K562 (cell line): ENCODE data around the gene DCAF17. TPM values are rescaled to one million over a fixed set of nuclear protein-coding genes. Genes with fewer than 3 reads are reported as not detected.

Experiments used
- ARID1B ChIP-seq: fragments of 450-650 bp; IDR thresholded peaks from 2 replicates; pipeline ENCODE4 v1.6.1; 2016; ENCODE audit warnings: antibody characterized with exemption, mild to moderate bottlenecking, inconsistent platforms
- BRF1 ChIP-seq: IDR thresholded peaks from 3 replicates; pipeline ENCODE4 v1.6.1; 2011; ENCODE audit warnings: borderline replicate concordance, mild to moderate bottlenecking; ENCODE audit not compliant: insufficient read length; ENCODE audit errors: extremely low read depth
- CBX8 ChIP-seq: fragments of 200-600 bp; sonication (generic); IDR thresholded peaks from 2 replicates; pipeline ENCODE4 v1.6.1; 2012; ENCODE audit warnings: borderline replicate concordance, mixed run types, low read depth, mild to moderate bottlenecking, moderate library complexity, mixed read lengths, low read length, control low read depth, inconsistent platforms; ENCODE audit not compliant: poor library complexity, severe bottlenecking; ENCODE audit errors: extremely low read depth
- ETV5 ChIP-seq: sonication (generic); formaldehyde crosslinking; IDR thresholded peaks from 2 replicates; pipeline ENCODE4 v1.4.0; 2020; ENCODE audit warnings: low read depth, mild to moderate bottlenecking, missing genetic modification reagents
- FOXJ2 ChIP-seq: fragments of 200-800 bp; sonication (Bioruptor generic); IDR thresholded peaks from 2 replicates; pipeline ENCODE4 v1.6.1; 2016; ENCODE audit warnings: missing genetic modification characterization, missing compliant biosample characterization
- HSF4 ChIP-seq: fragments of 250-450 bp; sonication (Bioruptor Pico); IDR thresholded peaks from 2 replicates; pipeline ENCODE4 v2.1.2; 2022; ENCODE audit warnings: mild to moderate bottlenecking, moderate library complexity, borderline replicate concordance
- IRF2 ChIP-seq: sonication (generic); formaldehyde crosslinking; IDR thresholded peaks from 2 replicates; pipeline ENCODE4 v1.8.1; 2022; ENCODE audit warnings: mild to moderate bottlenecking, missing genetic modification reagents
- MCM2 ChIP-seq: fragments of 450-650 bp; IDR thresholded peaks from 2 replicates; pipeline ENCODE4 v1.6.1; 2017; ENCODE audit warnings: low read depth, mild to moderate bottlenecking
- NRF1 ChIP-seq, 2 experiments: fragments of 450-650 bp; IDR thresholded peaks in 1 of 2; conservative IDR thresholded peaks in 1 of 2; 2 replicates each; pipeline ENCODE4 v1.6.1; 2014; ENCODE audit warnings: mild to moderate bottlenecking in 2 of 2
- NUFIP1 ChIP-seq: fragments of 450-650 bp; IDR thresholded peaks from 2 replicates; pipeline ENCODE4 v1.6.1; 2018; ENCODE audit not compliant: partially characterized antibody
- RBM39 ChIP-seq: fragments of 200-400 bp; formaldehyde crosslinking; optimal IDR thresholded peaks from 2 replicates; pipeline ENCODE3; 2018; ENCODE audit warnings: low read depth, low read length
- SAP30 ChIP-seq: fragments of 200-600 bp; sonication (generic); IDR thresholded peaks from 2 replicates; pipeline ENCODE4 v1.6.1; 2012; ENCODE audit warnings: borderline replicate concordance, low read depth, mild to moderate bottlenecking, moderate library complexity, low read length, control low read depth, inconsistent platforms; ENCODE audit not compliant: insufficient read depth, poor library complexity, severe bottlenecking
- SLC30A9 ChIP-seq: fragments of 250-450 bp; sonication (Bioruptor Pico); IDR thresholded peaks from 2 replicates; pipeline ENCODE4 v1.8.0; 2022; ENCODE audit warnings: mild to moderate bottlenecking, moderate library complexity
- ZFP36 ChIP-seq: fragments of 150-350 bp; IDR thresholded peaks from 2 replicates; pipeline ENCODE4 v1.6.1; 2018; ENCODE audit warnings: low read length, low read depth; ENCODE audit not compliant: partially characterized antibody
- ZNF324 ChIP-seq: fragments of 250-450 bp; sonication (Bioruptor Pico); IDR thresholded peaks from 2 replicates; pipeline ENCODE4 v1.4.0; 2020; ENCODE audit warnings: mild to moderate bottlenecking
- ZNF384 ChIP-seq: IDR thresholded peaks from 2 replicates; pipeline ENCODE4 v1.6.1; 2012; ENCODE audit warnings: low read depth, low read length, improper control_type of control experiment
- ZNF830 ChIP-seq: fragments of 250-450 bp; sonication (Bioruptor Pico); IDR thresholded peaks from 2 replicates; pipeline ENCODE4 v1.5.0; 2021; ENCODE audit warnings: mild to moderate bottlenecking
- polyA plus RNA-seq, 8 experiments: library from polyadenylated mRNA; depleted of rRNA in 4 of 8; stranded (reverse) in 5 of 8; unstranded in 3 of 8; fragments of >200 nt; fragmentation: Nextera tagmentation in 2 of 8; fragmentation: Illumina TruSeq in 1 of 8; extraction: Ambion mirVana in 2 of 8; extraction: Trizol in 1 of 8; gene quantifications; 2 replicates each; pipeline versions ENCODE4 v1.2.1 to v1.2.3, GENCODE V29; 2011 to 2014; ENCODE audit warnings: inconsistent platforms in 1 of 8, missing spikeins in 1 of 8
- total RNA-seq, 7 experiments: library from RNA; depleted of rRNA in 6 of 7; stranded (reverse); fragments of >200 nt in 6 of 7; fragmentation: Illumina TruSeq in 2 of 7; extraction: Trizol in 2 of 7; gene quantifications; 2 replicates each; pipeline versions ENCODE4 v1.2.1 to v1.2.3, GENCODE V29; 2011 to 2021; ENCODE audit warnings: low replicate concordance in 1 of 7
- TF ChIP-seq, protein P1 (sequence below): fragments of 450-650 bp; conservative IDR thresholded peaks from 2 replicates; pipeline ENCODE4 v1.6.1; 2016; ENCODE audit warnings: missing genetic modification characterization, low read depth, mild to moderate bottlenecking, control low read depth, missing compliant biosample characterization
- TF ChIP-seq, protein P2 (sequence below): fragments of 450-650 bp; formaldehyde crosslinking; IDR thresholded peaks from 2 replicates; pipeline ENCODE4 v1.4.0; 2022; ENCODE audit warnings: missing genetic modification characterization
- TF ChIP-seq, protein P3 (sequence below): fragments of 250-450 bp; sonication (Bioruptor Pico); IDR thresholded peaks from 2 replicates; pipeline ENCODE4 v1.4.0; 2020; ENCODE audit warnings: mild to moderate bottlenecking, moderate library complexity
- TF ChIP-seq, protein P4 (sequence below): sonication (generic); formaldehyde crosslinking; IDR thresholded peaks from 2 replicates; pipeline ENCODE4 v1.8.0; 2022; ENCODE audit warnings: mild to moderate bottlenecking, low read depth, missing genetic modification reagents

The DCAF17 gene
- total and polyA plus RNA-seq, 9 of the 15 experiments (the other 6 are each of a cell fraction or from before 2014, with no cell fraction given), result 10.0 to 38.5 (median 27.1) TPM

DNA sequence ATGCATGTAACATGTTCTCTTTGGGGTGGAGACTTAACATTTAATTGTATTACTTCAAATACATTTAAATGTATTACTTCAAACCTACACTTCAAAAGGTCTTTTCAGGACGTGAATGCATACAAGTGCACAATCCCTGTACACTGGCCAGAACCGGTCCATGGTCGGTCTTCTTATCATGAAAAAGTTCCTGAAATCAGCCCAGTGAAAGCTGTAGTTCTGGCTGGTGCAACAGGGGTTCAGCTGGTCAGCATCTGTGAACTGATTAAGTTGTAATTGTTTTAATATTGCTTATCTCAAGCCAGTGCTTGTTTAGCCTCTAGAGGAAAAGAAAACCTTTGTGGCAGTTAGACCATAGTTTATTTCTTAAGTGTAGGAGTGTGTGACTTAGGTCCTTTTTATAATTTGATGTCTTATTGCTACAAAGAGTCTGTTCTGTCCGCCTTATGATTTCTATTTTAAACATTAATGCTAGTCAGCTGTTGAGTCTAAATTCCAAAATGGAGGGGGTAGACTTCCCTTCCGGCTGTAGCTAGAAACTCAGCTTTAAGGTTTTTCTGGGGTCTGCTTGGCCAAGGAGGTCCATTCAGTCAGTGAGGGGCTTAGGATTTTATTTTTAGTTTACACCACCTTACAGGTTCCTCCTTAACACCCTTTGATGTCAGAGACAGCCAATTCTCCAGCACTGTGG lies 87.5 kb downstream of the DCAF17 start (continued):
- TF ChIP-seq, protein P1, sequence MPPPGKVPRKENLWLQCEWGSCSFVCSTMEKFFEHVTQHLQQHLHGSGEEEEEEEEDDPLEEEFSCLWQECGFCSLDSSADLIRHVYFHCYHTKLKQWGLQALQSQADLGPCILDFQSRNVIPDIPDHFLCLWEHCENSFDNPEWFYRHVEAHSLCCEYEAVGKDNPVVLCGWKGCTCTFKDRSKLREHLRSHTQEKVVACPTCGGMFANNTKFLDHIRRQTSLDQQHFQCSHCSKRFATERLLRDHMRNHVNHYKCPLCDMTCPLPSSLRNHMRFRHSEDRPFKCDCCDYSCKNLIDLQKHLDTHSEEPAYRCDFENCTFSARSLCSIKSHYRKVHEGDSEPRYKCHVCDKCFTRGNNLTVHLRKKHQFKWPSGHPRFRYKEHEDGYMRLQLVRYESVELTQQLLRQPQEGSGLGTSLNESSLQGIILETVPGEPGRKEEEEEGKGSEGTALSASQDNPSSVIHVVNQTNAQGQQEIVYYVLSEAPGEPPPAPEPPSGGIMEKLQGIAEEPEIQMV (tag), result no peak
- TF ChIP-seq IRF2 (CRISPR knock-in tag) (no peak), CBX8 (no peak), RBM39 (no peak), ARID1B (peak; percentile 52; the same call in 1 of the 2 replicates), ZNF830 (CRISPR knock-in tag) (no peak), BRF1 (no peak), MCM2 (no peak), SLC30A9 (CRISPR knock-in tag) (no peak), ETV5 (no peak), ZFP36 (no peak), NRF1 (conservative IDR thresholded peaks at IDR 0.05 in 1 of 2, IDR thresholded peaks at IDR 0.05 in 1 of 2) (no peak), ZNF384 (no peak), FOXJ2 (tag) (no peak), SAP30 (no peak), HSF4 (CRISPR knock-in tag) (no peak), NUFIP1 (no peak), ZNF324 (CRISPR knock-in tag) (no peak)
- TF ChIP-seq, protein P2, sequence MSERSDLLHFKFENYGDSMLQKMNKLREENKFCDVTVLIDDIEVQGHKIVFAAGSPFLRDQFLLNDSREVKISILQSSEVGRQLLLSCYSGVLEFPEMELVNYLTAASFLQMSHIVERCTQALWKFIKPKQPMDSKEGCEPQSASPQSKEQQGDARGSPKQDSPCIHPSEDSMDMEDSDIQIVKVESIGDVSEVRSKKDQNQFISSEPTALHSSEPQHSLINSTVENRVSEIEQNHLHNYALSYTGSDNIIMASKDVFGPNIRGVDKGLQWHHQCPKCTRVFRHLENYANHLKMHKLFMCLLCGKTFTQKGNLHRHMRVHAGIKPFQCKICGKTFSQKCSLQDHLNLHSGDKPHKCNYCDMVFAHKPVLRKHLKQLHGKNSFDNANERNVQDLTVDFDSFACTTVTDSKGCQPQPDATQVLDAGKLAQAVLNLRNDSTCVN (CRISPR knock-in tag), result no peak
- TF ChIP-seq, protein P3, sequence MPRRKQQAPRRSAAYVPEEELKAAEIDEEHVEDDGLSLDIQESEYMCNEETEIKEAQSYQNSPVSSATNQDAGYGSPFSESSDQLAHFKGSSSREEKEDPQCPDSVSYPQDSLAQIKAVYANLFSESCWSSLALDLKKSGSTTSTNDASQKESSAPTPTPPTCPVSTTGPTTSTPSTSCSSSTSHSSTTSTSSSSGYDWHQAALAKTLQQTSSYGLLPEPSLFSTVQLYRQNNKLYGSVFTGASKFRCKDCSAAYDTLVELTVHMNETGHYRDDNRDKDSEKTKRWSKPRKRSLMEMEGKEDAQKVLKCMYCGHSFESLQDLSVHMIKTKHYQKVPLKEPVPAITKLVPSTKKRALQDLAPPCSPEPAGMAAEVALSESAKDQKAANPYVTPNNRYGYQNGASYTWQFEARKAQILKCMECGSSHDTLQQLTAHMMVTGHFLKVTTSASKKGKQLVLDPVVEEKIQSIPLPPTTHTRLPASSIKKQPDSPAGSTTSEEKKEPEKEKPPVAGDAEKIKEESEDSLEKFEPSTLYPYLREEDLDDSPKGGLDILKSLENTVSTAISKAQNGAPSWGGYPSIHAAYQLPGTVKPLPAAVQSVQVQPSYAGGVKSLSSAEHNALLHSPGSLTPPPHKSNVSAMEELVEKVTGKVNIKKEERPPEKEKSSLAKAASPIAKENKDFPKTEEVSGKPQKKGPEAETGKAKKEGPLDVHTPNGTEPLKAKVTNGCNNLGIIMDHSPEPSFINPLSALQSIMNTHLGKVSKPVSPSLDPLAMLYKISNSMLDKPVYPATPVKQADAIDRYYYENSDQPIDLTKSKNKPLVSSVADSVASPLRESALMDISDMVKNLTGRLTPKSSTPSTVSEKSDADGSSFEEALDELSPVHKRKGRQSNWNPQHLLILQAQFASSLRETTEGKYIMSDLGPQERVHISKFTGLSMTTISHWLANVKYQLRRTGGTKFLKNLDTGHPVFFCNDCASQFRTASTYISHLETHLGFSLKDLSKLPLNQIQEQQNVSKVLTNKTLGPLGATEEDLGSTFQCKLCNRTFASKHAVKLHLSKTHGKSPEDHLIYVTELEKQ, result no peak
- TF ChIP-seq, protein P4, sequence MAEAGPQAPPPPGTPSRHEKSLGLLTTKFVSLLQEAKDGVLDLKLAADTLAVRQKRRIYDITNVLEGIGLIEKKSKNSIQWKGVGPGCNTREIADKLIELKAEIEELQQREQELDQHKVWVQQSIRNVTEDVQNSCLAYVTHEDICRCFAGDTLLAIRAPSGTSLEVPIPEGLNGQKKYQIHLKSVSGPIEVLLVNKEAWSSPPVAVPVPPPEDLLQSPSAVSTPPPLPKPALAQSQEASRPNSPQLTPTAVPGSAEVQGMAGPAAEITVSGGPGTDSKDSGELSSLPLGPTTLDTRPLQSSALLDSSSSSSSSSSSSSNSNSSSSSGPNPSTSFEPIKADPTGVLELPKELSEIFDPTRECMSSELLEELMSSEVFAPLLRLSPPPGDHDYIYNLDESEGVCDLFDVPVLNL (CRISPR knock-in tag), result no peak
